Epithelial cell of proximal tubule (primary cell): ENCODE data around the gene IL21R. TPM values are rescaled to one million over a fixed set of nuclear protein-coding genes. Genes with fewer than 3 reads are reported as not detected.

Experiments used
- DNase-seq: peaks from one replicate; pipeline ENCODE4 v3.0.0-alpha.2; 2011; ENCODE audit warnings: low read depth
- H3K4me3 ChIP-seq: 2 replicates; pipeline ENCODE4 v1.5.1; 2011; ENCODE audit warnings: low read depth, mild to moderate bottlenecking, low read length
- CTCF ChIP-seq: conservative IDR thresholded peaks from 2 replicates; pipeline ENCODE4 v1.5.1; 2012; ENCODE audit warnings: low read depth, mild to moderate bottlenecking, low read length
- total RNA-seq: library from RNA; depleted of rRNA; stranded (reverse); fragments of >200 nt; gene quantifications from 2 replicates; pipeline ENCODE4 v1.2.3, GENCODE V29; 2015

The IL21R gene
- total RNA-seq, 1 donor from 2014 or later: not detected

GRCh38 chr16:27402569-27402963, 592 bp downstream of the IL21R start:
- no peak for DNase-seq
- no peak for TF ChIP-seq CTCF
- H3K4me3 ChIP-seq: no peak overlapping the region

- no peak for DNase-seq
- H3K4me3 ChIP-seq: no peak overlapping the region
- no peak for TF ChIP-seq CTCF
Observed at GRCh38 chr16:27402964-27403600, 1.1 kb downstream of the IL21R start.

- no peak for DNase-seq
- no peak for TF ChIP-seq CTCF
- no peak overlapping the region for H3K4me3 ChIP-seq
Observed at GRCh38 chr16:27403601-27403992, 1.6 kb downstream of the IL21R start.

- no peak overlapping the region for H3K4me3 ChIP-seq
- TF ChIP-seq CTCF: no peak
- no peak for DNase-seq
Observed at GRCh38 chr16:27404163-27404823, 2.3 kb downstream of the IL21R start.

GRCh38 chr16:27405546-27406451, 3.8 kb downstream of the IL21R start:
- TF ChIP-seq CTCF: no peak

GRCh38 chr16:27406511-27407128, 4.6 kb downstream of the IL21R start:
- DNase-seq: no peak
- TF ChIP-seq CTCF: no peak
- no peak overlapping the region for H3K4me3 ChIP-seq

More at GRCh38 chr16:27405546-27406451, 3.8 kb downstream of the IL21R start:
- no peak overlapping the region for H3K4me3 ChIP-seq
- DNase-seq: no peak
